ENCODE data around the gene ATXN1.

GRCh38 chr6:16800341-16800740 is 39.1 kb upstream of the ATXN1 start:
- TF ChIP-seq, protein P1, sequence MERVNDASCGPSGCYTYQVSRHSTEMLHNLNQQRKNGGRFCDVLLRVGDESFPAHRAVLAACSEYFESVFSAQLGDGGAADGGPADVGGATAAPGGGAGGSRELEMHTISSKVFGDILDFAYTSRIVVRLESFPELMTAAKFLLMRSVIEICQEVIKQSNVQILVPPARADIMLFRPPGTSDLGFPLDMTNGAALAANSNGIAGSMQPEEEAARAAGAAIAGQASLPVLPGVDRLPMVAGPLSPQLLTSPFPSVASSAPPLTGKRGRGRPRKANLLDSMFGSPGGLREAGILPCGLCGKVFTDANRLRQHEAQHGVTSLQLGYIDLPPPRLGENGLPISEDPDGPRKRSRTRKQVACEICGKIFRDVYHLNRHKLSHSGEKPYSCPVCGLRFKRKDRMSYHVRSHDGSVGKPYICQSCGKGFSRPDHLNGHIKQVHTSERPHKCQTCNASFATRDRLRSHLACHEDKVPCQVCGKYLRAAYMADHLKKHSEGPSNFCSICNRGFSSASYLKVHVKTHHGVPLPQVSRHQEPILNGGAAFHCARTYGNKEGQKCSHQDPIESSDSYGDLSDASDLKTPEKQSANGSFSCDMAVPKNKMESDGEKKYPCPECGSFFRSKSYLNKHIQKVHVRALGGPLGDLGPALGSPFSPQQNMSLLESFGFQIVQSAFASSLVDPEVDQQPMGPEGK (CRISPR knock-in tag; IDR thresholded peaks at IDR 0.05; ENCODE audit: borderline replicate concordance): no peak
- TF ChIP-seq ZNF8 (CRISPR knock-in tag; IDR thresholded peaks at IDR 0.05) (no peak), PPARA (CRISPR knock-in tag; IDR thresholded peaks at IDR 0.05; ENCODE audit: borderline replicate concordance) (no peak)
